GM21528 (cell line): ENCODE measurements around the gene AMBRA1.
"Not testable (repeated sequence)": the region's sequence is repeated elsewhere in the genome, so short reads cannot be mapped to it uniquely, and the experiment has no call there.

ENCODE experiments used
- ATAC-seq: cut with Tn5 transposase; IDR thresholded peaks from one replicate; pipeline ENCODE4 v1.9.1; 2021; ENCODE audit warnings: mild to moderate bottlenecking, moderate library complexity; ENCODE audit not compliant: unreplicated experiment, low FRiP score

The AMBRA1 gene

DNA sequence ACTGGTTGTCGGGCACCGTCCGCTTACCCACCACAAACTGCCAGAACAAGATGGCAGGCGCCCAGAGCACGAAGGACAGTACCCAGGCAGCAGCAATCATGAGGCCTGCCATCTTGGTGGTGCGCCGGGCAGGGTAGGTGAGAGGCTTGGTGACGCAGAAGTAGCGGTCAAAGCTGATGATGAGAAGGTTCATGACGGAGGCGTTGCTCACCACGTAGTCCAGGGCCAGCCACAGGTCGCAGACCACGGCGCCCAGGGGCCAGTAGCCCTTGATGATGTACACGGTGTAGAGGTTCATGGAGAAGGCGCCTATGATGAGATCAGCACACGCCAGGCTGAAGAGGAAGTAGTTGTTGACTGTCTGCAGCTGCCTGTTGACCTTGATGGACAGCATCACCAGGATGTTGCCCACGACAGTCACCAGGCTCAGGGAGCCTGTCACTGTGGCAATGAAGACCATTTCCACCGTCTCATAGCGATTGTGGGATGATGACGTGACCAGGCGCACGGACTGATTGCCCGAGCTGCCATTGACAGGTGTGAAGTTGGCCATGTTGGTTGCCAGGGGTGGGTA, 207.7 kb downstream of the AMBRA1 start:
- ATAC-seq: no peak

DNA sequence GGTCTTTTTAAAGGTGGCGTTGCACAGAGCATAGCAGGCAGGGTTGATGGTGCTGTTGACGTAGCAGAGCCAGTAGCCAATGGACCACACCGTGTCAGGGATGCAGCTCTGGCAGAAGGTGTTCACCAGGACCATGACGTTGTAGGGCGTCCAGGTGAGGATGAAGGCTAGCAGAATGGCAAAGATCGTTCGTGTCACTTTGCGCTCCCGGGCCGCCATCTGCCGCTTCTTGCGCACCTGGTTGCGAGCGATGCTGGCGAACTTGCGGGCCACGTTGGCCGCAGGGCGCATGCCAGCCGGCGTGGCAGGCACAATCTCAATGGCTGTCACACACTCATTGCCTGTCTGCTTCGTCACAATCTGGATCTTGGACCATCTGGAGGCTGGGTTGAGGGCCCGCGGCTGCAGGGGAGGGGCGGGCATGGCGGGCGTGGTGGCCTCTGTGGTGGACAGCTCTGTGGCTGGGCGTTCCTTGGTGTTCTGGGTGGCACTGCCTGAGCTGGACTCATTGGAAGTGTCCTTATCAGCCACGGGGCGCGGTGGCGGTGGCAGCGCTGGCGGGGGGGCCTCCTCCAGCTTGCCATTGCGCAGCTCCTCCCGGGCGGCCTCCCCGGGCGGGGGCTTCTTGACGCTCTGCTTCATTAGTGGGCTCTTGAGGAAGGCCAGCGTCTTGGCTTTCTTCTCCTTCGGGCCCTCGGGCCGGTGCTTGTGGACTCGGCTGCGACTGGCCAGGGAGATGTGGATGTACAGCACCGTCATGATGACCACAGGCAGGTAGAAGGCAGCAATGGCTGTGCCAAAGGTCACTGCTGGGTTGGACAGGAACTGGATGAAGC, 208.4 kb downstream of the AMBRA1 start:
- no peak for ATAC-seq

DNA sequence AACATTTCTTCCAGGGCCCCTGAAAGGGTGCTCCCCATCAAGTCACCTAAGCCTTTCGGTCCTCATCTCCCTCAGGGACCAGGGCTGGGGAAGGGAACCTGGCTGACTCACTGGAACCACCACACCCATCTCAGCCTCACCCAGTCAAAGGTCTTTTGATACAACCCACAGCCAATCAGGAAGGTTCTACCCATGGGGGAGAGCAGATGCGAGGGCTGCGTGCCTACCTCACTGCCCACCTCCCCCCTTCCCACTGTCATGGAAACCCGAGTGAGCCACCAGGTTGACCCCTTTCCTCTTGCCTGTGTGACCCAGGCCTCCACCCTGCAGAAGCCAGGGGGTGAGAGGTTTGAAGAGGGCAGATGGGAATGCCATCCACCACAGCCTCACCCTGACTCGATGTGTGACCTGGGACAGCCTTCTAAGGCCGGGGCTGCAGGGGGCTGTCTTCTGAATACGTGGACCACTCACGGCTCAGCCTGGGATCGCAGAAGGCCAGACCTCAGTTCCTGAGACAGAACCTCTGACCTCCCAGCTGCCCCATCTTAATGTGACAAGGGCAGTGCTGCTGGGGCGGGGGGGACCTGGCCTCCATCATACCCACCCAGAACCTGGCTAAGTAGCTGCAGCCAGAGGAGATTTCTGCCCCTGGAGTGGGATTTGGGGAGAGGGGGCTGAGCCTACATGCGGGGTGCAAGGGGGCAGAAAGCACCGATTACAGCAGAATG, 209.7 kb downstream of the AMBRA1 start:
- ATAC-seq: no peak

DNA sequence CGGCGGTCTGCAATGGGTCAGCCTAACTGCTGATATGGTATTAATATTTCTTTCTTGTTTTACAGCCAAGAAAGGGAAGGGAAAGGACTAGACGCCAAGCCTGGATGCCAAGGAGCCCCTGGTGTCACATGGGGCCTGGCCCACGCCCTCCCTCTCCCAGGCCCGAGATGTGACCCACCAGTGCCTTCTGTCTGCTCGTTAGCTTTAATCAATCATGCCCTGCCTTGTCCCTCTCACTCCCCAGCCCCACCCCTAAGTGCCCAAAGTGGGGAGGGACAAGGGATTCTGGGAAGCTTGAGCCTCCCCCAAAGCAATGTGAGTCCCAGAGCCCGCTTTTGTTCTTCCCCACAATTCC, 210.4 kb downstream of the AMBRA1 start:
- ATAC-seq: no peak

DNA sequence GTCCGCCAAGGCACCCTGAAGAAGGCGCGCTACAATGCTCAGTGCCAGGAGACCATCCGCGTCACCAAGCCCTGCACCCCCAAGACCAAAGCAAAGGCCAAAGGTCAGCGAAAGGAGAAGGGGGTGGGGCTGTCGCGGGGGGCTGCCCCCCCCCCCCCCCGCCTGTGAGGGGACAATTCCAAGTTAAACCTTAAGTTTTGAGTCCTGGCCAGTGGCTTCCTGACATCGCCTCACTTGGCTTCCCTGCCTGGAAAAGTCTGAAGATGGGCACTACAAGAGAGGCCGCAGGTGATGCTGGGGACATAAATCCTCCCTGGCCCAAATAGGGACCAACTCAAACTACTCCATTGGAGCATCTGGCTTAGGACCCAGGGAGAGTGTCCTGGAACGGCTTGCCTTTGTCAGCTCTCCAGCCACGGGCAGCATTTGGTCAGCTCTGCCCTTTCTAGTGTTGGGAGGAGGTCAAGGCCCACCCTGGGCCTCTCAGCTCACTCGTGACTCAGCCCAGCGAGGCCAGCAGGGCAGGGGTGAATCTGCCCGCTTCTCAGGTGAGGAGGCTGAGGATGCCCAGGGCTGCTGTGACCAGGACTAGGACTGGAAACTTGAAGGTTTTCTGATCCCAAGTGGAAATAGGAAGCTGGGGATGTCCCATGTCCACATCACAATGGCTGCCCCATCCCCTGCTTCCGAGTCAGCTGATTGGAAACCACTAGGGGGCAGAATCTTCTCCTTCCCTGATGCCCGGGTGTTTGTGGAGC, 211.0 kb downstream of the AMBRA1 start:
- ATAC-seq: no peak

DNA sequence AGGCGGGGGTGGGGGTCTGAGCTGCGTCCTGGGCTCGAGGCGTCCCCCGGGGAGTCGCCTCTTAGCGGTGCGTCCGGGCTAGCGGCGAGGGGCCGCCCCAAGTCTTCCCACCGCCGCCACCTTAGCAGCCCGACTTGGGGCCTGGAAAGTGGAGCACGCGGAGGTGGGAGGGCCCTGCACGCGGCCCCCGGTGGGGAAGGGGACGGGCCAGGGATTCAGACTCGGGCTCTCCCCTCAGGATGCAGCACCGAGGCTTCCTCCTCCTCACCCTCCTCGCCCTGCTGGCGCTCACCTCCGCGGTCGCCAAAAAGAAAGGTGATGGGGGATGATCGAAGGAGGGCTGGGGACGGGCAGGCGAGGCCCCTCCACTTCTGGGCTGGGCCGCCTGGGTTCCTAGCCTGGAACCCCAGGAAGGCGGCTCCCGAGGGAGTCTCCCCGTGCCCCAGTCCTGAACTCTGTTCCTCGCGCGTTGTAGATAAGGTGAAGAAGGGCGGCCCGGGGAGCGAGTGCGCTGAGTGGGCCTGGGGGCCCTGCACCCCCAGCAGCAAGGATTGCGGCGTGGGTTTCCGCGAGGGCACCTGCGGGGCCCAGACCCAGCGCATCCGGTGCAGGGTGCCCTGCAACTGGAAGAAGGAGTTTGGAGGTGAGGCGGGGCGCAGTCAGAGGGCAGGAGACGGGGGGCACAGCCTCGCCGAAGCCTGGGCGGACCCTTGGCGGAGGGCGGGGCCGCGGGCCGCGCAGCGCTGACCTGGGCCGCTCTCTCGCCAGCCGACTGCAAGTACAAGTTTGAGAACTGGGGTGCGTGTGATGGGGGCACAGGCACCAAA, 211.8 kb downstream of the AMBRA1 start:
- no peak for ATAC-seq

DNA sequence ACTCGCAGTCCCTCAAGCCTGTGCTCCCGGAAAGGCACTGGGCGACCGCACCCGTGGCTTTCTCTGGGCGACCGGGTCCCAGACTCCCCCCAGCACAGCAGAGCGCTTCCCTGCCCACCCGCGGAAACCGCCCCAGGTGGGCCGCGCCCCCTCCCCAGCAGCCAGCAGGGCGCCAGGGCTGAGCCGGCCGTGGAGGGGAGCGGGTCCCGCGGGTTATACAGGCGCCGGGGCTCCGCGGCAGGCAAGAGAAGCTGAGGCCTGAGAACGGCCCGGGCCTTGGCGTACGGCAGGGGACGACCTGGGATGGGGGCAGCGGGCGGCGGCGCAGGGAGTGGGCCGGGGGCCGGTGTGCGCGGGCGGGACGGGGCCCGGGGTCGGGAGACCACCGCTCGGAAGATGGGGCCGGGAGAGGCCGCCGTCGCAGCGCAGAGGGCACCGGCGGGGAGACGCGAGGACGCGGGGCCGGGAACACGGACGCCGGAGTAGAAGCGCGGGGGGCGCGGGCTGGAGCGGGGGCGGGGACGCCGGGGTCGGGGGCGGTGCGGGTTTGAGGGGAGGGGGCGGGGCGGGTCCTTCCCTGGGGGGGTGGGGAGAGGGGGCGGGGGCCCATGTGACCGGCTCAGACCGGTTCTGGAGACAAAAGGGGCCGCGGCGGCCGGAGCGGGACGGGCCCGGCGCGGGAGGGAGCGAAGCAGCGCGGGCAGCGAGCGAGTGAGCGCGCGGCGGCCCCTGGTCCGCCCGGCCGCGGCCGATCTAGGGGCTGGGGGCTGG, 212.6 kb downstream of the AMBRA1 start, which contains the start of gene MDK:
TSS of gene MDK (plus strand) at position 622 of the 771 bp plus-strand sequence. CDS start 389 bp downstream, outside the sequence.
- no peak for ATAC-seq

DNA sequence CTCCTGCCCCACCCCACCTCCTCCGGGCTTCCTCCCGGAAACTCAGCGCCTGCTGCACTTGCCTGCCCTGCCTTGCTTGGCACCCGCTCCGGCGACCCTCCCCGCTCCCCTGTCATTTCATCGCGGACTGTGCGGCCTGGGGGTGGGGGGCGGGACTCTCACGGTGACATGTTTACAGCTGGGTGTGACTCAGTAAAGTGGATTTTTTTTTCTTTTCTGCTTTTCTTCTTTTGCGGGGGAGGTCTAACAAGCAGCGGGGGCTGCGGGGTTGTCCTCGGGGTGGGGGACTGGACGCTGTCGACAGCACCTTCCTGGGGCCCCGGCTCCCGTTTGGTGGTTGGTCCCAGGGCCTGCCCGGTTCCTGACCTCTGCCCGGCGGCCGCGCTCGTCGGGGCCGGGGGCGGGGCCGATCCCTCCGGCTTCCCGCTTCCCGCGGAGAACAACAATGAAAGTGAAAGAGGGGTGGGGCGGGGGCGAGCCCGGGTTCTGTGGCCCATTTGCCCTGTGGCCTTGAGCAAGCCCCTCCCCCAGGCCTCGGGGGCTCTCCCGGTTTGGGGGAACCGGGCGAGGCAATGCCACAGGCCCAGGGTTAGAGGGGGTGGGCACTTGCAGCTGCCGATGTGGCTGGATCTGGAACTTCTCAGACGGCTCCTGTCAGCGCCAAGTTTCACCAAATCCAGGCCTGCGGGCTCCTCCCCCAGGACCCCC, 213.3 kb downstream of the AMBRA1 start:
- ATAC-seq: no peak

DNA sequence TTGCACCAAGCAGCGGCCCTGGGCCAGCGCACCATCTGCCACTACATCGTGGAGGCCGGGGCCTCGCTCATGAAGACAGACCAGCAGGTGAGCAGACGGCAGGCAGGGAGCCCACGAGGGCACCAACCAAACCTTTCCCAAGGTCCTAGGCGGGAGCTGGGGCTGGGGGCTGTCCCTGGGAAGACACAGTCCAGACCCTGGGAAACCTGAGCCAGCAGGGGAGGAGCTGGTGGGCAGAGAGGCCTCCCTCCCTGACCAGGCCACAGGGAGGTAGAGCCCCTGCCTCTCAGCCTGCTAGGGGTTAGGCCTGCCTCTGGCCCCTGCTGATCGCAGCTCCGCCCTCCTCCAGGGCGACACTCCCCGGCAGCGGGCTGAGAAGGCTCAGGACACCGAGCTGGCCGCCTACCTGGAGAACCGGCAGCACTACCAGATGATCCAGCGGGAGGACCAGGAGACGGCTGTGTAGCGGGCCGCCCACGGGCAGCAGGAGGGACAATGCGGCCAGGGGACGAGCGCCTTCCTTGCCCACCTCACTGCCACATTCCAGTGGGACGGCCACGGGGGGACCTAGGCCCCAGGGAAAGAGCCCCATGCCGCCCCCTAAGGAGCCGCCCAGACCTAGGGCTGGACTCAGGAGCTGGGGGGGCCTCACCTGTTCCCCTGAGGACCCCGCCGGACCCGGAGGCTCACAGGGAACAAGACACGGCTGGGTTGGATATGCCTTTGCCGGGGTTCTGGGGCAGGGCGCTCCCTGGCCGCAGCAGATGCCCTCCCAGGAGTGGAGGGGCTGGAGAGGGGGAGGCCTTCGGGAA, 214.1 kb downstream of the AMBRA1 start:
- ATAC-seq: not testable (repeated sequence)

DNA sequence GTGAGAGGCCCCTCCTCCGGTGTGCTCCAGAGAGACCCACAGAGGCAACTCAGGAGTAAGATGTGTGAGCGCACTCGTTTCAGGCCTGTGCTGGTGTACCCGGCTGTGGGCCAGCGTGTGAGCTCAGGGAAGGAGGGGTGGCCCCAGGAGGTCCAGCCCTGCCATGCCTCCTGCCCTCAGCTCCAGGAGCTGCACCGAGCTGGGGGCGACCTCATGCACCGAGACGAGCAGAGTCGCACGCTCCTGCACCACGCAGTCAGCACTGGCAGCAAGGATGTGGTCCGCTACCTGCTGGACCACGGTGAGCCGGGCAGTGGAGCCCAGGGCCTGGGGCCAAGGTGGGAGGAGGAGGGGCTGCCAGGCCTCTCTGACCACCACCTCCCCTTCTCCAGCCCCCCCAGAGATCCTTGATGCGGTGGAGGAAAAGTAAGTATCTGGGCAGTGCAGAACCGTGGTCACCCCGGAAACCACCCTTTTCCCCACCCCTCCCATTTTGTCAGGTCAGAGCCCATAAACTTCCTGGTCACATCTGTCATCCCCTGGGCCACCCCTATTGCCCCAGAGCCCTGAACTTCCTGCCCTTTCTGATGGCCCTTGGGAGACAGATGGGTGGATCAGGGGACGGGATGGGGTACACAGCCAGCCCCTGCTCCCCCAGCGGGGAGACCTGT, 214.9 kb downstream of the AMBRA1 start:
- ATAC-seq: no peak

DNA sequence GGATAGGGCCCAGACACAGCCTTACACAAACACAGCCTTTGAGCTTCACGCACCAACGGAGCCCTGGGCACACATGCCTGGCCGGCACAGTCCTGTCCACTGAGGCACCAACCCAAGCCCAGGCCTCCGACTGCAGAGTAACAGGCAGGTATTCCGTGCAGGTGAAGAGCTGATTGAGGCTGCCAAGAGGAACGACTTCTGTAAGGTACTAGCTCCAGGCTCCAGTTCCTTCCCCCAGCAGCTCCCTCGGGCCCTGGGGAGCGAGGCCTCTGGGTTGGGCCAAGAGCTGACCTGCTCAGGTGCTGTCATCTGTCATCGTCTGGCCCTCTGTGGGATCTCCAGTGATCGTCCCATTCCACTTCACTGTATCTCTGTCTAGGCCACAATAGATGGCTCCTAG, 215.5 kb downstream of the AMBRA1 start:
- ATAC-seq: no peak

DNA sequence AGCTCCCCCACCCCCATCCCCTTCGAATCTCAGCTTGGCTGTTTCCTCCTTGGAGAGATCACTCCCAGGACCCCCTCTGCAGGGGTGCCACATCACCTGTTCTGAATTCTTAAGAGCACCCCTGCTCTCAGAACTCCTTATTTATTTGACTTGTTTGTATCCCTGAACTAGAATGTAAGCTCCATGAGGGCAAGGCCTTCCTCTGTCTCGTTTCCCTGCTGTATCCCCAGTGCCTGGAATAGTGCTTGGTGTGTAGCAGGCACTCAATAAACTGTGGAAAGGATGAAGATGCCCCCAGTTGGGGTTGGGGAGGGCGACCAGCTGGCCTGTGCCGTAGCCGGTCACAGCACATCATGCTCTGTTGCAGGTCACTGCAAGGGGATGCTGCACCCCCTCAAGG, 216.0 kb downstream of the AMBRA1 start:
- ATAC-seq: no peak

DNA sequence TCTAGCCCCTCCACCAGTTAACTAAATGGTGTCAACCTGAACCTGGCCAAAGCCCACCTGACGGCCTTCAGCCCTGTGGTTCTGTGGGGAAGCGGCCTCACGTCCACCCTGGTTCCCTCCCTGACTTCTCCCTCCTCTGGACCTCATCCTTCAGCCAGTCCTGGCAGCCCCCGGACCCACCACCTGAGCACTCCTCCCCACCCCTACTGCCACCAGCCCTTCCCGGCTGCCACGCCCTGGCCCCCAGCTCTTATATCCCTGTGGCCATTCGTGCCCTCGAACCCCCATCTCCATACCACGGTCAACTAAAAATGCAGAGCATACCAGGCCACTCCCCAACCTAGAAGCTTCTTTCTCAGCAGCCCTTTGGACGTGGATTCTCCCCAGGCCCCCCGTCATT, 216.5 kb downstream of the AMBRA1 start:
- no peak for ATAC-seq

DNA sequence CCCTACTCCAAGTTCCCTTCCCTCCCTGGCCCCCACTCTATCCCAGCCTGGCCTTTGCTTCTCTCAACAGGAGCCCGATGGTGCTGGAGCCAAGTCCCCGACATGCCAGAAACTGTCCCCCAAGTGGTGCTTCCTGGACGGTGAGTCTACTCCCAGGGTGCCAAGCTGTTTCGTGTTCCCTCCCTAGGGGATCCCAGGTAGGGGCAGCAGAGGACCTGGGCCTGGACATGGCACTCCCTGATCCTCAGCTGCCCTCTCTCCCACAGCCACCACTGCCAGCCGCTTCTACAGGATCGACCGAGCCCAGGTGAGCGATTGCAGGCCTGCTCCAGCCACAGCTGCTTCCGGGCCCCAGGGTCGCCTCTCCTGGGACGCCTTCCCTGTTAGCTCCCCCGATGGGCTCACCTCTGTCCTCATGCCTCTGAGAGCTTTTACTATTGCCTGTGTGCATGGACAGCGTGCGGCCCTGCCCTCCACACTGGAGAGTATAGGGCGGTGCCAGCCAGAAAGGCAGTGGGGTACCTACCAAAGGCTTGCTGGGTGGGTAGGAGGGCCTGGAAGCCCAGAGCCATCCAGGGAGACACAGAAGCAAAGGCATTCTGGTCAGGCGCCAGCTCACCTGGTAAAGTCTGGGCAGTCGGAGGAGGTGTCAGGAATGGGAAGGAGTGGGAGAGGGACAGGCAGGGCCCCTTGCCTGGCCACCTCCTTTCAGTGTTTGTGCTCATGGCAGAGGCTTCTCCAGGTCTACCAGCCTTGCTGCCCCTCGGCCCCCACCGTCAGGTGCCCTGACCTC, 217.4 kb downstream of the AMBRA1 start:
- ATAC-seq: no peak

DNA sequence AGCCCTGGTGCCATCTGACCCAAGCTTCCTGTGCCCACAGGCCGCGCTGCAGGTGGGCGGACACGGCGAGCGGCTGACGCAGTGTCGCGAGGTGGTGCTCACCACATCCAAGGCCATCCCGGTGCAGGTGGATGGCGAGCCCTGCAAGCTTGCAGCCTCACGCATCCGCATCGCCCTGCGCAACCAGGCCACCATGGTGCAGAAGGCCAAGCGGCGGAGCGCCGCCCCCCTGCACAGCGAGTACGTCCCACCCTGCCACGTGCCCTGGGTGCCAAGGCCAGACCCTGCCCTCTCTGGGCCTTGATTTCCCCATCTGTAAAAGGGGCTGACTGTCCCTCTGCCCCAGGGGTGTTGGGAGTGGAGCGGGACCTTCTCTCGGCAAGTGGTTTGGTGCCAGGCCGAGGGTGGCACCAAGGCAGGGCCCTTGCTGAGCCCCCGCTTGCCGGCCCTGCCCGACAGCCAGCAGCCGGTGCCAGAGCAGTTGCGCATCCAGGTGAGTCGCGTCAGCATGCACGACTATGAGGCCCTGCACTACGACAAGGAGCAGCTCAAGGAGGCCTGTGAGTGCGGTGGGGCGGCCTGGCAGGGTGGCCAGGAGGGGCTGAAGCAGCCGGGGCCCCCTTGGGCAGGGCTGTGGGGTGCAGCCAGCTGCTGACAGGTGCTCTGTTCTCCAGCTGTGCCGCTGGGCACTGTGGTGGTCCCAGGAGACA, 218.3 kb downstream of the AMBRA1 start:
- ATAC-seq: no peak

DNA sequence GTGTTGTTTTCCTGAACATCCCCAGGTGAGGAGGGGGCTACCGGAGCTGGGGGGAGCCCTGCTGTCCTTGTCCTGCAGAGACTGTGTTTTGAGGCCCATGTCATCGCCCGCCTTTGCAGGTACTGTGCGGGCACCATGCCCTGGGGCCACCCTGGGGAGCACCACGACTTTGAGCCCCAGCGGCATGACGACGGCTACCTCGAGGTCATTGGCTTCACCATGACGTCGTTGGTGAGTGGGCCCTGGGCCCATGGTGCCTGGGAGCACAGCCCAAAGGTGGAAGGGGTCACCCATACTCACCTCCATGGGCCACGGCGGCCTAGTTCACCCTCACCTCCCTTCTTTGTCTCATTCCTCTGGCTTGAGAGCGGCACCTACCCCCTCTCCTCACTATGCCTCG, 219.0 kb downstream of the AMBRA1 start:
- no peak for ATAC-seq
